CD4-positive, alpha-beta T cell treated with Interleukin-17A for 1 hour (primary cell): Measurements from ENCODE around the gene MEIOC.
"Not testable (repeated sequence)": the region's sequence is repeated elsewhere in the genome, so short reads cannot be mapped to it uniquely, and the experiment has no call there.

Experiments used
- DNase-seq: peaks from one replicate; pipeline ENCODE4 v3.0.0-alpha.2; 2020

The MEIOC gene

DNA sequence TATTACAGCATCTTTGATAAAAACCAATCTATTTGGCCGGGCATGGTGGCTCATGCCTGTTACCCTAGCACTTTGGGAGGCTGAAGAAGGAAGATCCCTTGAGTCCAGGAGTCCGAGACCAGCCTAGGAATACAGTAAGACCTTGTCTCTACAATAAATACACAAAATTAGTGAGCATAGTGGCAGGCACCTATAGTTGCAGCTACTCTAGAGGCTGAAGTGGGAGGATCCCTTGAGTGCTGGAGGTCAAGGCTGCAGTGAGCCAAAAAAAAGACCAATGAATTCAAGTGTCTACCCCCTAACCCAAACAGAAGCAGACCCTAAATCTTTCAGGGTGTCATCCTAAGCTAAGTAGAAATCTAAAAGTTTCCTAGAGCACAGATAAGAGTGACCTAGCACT, 7.3 kb upstream of the MEIOC start:
- DNase-seq: no peak

DNA sequence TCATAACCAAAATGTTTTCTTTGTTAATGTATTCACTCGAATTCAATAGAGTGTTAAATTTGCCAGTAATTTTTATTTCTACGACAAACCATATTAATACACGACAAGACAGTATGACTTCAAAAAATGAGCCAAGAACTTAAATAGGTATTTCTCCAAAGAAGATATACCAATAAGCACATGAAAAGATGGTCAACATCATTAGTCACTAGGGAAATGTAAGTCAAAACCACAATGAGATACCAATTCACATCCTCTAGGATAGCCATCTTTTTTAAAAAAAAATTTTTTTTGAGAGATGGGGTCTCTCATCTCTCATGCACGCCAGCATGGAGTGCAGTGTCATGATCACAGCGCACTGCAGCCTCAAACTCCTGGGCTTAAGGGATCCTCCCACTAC, 5.0 kb upstream of the MEIOC start:
- DNase-seq: no peak

GRCh38 chr17:44652727-44653126, 3.5 kb upstream of the MEIOC start:
- DNase-seq: no peak

GRCh38 chr17:44653384-44653783, 2.9 kb upstream of the MEIOC start:
- DNase-seq: no peak

- DNase-seq: no peak
Observed at GRCh38 chr17:44653954-44654353, 2.3 kb upstream of the MEIOC start.

- no peak for DNase-seq
Observed at GRCh38 chr17:44661835-44662234, 5.6 kb downstream of the MEIOC start.

DNA sequence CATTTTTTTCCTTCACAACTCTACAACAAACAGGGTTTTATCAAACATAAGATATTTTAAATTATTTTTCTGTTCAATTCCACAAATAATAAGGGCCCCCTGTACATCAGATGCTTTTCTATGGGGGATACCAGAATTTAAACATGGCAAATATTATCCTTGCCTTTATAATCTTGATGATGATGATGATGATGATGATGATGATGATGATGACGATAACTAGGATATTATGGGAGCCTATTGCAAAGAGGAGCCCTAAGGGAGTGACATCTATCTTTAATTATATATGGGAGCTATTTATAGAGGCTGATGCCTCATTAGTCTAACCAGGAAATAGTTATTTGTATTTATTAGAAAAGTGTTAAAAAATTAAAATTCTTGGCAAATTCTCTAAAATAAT, 6.8 kb downstream of the MEIOC start:
- DNase-seq: no peak

- DNase-seq: no peak
Observed at GRCh38 chr17:44664867-44665266, 8.6 kb downstream of the MEIOC start.

- DNase-seq: no peak
Observed at GRCh38 chr17:44666006-44666405, 9.7 kb downstream of the MEIOC start.

GRCh38 chr17:44672479-44673093, 16.3 kb downstream of the MEIOC start:
- DNase-seq: no peak

GRCh38 chr17:44673893-44674292, 17.6 kb downstream of the MEIOC start:
- DNase-seq: no peak

DNA sequence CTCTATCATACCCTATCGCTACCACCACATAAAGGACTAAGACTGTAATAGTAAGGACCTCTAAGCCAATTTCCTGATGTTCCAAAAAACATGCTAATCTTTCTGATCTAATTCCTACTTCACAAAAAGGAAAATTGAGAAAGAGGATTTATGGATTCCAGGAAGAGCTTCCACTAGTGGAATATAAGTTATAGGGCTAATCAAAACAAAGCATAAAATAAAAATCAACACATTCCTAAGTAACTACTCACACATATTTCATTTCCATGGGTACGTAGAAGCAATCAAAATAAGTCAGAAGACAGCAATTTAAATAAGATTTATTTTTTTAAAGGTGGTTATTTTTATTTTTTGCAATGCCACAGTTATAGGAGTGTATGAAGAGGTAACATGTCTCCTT, 20.9 kb downstream of the MEIOC start:
- no peak for DNase-seq

DNA sequence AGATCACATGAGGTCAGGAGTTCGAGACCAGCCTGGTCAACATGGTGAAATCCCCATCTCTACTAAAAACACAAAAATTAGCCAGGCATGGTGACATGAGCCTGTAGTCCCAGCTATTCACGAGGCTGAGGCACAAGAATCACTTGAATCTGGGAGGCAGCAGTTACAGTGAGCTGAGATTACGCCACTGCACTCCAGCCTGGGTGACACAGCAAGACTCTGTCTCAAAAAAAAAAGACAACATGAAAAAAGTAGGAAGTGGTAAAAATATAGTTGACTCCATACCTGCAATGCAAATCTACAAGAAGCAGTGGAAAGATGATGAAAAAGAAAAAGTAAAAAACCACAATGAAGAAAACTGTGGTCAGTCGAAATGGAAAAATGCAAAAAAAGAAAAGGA, 27.0 kb downstream of the MEIOC start:
- not testable (repeated sequence) for DNase-seq

DNA sequence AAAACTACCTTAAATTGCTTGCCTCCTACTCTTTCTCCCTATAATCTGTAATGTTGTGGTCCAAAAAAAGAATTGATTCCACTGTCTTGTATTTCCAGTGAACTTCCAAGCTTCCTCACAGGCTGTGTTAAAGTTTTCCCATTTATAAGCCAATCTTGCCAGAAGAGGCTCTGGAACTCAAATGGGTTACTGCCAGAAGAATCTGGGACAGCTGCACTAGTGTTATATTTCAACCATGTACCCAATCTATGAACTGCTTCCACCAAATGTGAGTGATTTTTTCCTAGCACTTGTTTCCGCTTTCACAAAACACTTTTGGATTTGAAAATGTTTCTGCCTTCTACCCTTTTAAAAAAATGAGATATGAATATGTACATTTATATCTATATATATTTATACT, 31.5 kb downstream of the MEIOC start:
- no peak for DNase-seq

GRCh38 chr17:44688200-44688599, 31.9 kb downstream of the MEIOC start:
- no peak for DNase-seq

DNA sequence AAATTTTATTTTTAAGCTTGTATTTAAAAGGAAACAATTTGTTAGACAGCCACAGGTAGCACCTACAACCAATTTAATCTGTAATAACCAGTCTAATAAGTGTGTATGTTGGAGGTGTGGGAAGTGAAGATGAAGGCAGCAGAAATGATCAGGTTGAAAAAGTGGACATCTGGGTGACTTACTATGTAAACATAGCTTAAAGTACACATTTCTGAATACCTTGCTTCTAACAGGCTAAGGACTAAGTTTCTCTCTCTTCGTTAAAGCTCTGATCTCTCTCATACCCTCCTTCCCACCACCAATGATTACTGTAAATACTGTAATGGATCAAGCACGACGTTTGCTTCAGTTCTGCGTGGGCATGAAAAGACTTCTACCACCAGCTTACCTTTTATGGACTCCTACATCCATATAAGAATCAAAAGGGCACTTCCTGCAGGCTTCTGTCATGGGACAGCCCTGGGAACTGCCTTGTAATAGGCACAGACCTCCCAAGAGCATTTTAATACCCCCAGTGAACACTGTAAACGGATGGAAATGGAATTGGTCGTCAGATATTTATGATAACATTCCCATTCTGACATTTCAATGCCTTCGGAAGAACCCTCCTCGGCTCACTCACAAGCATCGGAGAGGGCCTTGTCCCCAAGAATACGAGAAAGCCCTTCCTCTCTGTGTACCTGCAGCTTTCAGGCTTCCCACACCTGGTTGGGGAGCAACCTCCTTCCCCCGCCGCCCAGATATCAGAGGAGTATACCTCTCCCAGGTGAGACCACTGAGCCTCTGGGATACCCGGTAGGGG, 32.6 kb downstream of the MEIOC start:
- no peak for DNase-seq

- peak; percentile 93 for DNase-seq
Observed at GRCh38 chr17:44689477-44690217, 33.4 kb downstream of the MEIOC start, which contains the start of gene CCDC43. Gene CCDC43 (minus strand): TSS chr17:44689776. CDS start chr17:44689753, 23 bp downstream.

DNA sequence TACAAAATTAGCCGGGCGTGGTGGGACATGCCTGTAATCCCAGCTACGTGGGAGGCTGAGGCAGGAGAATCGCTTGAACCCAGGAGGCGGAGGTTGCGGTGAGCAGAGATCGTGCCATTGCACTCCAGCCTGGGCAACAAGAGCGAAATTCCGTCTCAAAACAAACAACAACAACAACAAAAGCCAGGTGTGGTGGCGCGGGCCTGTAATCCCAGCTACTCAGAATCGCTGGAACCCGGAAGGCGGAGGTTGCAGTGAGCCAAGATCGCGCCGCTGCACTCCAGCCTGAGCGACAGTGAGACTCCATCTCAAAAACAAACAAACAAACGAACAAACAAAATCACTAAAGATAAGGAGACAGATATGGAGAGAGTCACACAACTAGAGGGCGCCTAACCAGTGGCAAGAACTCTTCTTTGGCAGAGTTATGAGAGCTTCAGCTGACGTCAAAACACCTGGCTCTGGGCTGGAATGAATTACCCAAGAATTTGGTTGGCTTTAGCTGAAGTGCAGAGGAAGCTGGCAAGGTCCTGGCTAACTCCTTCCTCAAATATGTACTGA, 34.6 kb downstream of the MEIOC start:
- DNase-seq: peak; percentile 25

GRCh38 chr17:44693609-44694008, 37.3 kb downstream of the MEIOC start:
- DNase-seq: no peak

GRCh38 chr17:44700288-44700687, 44.0 kb downstream of the MEIOC start:
- not testable (repeated sequence) for DNase-seq

DNA sequence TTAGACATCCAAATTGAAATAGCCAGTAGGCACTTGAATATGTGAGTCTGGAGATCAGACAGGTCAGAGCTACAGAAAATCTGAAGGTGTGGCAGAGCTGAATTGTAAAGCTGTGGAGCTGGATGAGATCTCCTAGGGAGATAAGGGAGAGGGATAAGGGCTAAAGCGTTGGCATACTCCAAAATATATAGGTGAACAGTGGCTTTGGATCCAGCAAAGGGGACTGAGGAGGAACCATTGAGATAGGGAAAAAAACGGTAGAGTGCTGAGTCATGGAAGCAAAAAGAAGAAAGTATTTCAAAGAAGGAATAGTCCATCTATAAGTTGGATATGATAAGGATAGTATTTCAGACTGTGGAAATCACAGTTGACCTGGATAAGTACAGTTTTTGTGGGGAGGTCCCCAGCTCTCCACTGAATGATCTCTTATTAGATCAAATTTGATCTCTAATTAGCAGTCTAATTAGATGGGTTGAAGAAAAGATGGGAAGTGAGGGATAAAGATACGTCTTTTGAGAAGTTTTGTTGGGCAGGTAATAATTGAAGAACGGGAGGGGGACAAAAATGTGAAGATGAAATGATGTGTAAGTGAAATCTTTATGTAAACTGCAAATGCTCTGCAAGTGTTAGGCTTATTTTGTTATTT, 51.6 kb downstream of the MEIOC start:
- DNase-seq: no peak

DNA sequence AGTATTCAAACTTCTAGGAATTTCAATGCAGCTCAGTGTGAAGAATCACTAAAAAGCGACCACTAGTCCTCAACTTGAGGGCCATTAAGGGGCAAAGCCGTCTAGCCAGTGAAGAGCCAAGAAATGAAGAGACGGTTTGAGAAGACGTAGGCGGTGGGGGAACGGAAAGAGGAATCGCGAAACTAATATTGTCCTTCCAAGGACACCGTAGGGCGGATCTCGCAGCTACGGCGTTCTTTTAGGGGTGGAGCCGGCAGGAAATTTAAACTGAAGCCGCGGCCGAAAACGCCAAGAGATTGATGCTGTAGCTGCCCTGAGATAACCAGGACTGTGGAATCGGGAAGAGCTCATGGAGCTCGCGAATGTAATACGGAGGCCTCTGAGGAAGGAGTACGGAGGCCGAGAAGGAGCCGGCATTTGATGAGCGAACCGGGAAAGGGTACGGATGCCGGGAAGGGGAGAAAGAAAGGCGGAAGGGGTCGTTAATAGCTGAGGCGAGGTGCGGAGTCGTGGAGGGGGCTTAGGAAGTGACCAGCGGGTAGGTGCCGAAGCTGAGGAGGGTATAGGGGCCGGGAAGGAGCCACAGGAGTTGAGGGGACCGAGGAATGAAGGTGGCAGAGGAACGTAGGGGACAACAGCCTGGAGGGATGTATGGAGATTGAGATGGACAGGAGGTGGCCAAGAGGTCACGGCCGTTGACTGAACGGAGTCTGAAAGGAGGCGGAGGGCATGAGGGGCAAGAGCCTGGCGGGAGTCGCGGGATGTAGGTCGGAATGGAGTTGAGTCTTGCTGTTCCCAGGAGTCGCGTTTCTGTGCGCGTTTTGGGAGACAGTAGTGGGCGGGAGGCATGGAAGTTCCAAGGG, 52.4 kb downstream of the MEIOC start, which contains the start of gene DBF4B:
TSS of gene DBF4B (plus strand) at position 265 of the 863 bp plus-strand sequence. CDS start at position 421, 156 bp downstream.
- DNase-seq: peak; percentile 92
